ENCODE measurements around the gene VPS4B.
"Not testable (repeated sequence)": the region's sequence is repeated elsewhere in the genome, so short reads cannot be mapped to it uniquely, and the experiment has no call there.

Gene VPS4B

GRCh38 chr18:63366213-63367052 lies 55.8 kb downstream of the VPS4B start:
- peak; percentile 81 for DNase-seq

GRCh38 chr18:63365876-63366212 lies 56.4 kb downstream of the VPS4B start:
- DNase-seq, result peak; percentile 37

- DNase-seq, result no peak
Measured at GRCh38 chr18:63363951-63364350, 58.3 kb downstream of the VPS4B start.

- not testable (repeated sequence) for DNase-seq
Measured at GRCh38 chr18:63363420-63363819, 58.9 kb downstream of the VPS4B start.

GRCh38 chr18:63356272-63356896 lies 65.9 kb downstream of the VPS4B start:
- DNase-seq, result no peak

GRCh38 chr18:63350230-63350629 lies 72.0 kb downstream of the VPS4B start:
- no peak for DNase-seq

- no peak for DNase-seq
Measured at GRCh38 chr18:63348508-63349136, 73.7 kb downstream of the VPS4B start.

- no peak for DNase-seq
Measured at GRCh38 chr18:63346480-63347183, 75.6 kb downstream of the VPS4B start.

- DNase-seq, result peak; percentile 10
Measured at GRCh38 chr18:63346031-63346430, 76.2 kb downstream of the VPS4B start.

- DNase-seq, result no peak
Measured at GRCh38 chr18:63344918-63345317, 77.4 kb downstream of the VPS4B start.

- no peak for DNase-seq
Measured at GRCh38 chr18:63344263-63344662, 78.0 kb downstream of the VPS4B start.

- DNase-seq, result peak; percentile 40
Measured at GRCh38 chr18:63342206-63342605, 80.1 kb downstream of the VPS4B start.

- DNase-seq, result peak; percentile 52
Measured at GRCh38 chr18:63339920-63340484, 82.3 kb downstream of the VPS4B start.

All from EL (cell line).